ENCODE measurements around the gene TBC1D17.

TBC1D17 gene

GRCh38 chr19:49907745-49908446 is 30.4 kb downstream of the TBC1D17 start:
- Histone ChIP-seq H3K36me3 (ENCODE audit: insufficient read depth, low read length) (peaks cover 26% of the 10 kb centered on the region), H3K9ac (ENCODE audit: low read length) (no peak overlapping the region), H3K4me1 (ENCODE audit: insufficient read depth, low read length) (no peaks in the 10 kb centered on the region), H3K4me3 (ENCODE audit: low read depth in 1 of 2, low read length in 2 of 2) (no peak overlapping the region), H3K9me3 (ENCODE audit: low read length) (no peaks in the 10 kb centered on the region), H3K27ac (ENCODE audit: low read depth, low read length) (no peak overlapping the region), H3K27me3 (ENCODE audit: control insufficient read depth in 1 of 2, insufficient read depth in 2 of 2, low read length in 2 of 2) (no peaks in the 10 kb centered on the region)

DNA sequence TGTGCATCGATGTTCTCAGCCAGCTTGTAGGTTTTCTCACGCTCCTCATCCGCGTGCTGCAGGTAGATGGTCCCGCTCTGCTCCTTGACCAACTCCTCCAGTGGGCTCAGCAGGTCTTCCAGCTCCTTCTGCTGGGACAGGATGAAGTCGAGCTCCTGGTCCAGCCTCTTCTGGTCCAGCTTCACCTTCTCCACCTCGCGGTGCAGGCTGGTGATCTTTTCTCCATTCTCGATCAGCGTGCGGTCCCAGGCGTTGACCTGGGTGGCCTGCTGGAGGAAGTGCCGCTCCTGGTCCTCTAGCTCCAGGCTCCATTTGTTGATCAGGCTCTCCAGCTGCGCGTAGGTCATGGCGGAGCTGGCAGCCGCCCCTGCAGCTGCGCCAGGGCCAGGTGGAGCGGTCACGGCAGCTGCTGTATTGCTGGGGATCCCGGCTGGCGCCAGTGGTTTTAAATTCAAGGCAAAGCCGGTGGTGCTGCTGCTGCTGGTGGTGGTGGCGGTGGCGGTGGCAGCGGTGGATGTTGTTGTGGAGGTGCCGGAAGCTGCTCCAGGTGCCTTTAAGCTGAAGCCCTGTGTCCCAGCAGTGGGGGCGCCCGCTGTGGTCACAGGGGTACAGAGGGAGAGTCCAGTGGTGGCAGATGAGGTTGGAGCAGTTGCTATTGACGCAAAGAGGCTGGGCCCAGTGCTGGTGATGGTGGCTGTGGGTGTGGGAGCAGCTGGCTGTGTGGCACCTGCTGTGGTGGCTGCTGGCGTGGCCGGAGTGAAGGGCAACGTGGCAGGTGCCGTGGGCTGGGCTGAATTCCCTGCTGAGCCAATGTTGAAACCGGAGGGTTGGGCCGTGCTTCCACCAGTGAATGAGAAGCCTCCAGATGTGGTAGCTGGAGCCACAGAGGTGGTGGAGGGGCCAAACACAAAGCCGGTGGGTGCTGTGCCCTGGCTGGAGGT is 31.2 kb downstream of the TBC1D17 start:
- H3K27me3 ChIP-seq (ENCODE audit: control insufficient read depth in 1 of 2, insufficient read depth in 2 of 2, low read length in 2 of 2) = no peaks in the 10 kb centered on the region
- H3K27ac ChIP-seq (ENCODE audit: low read depth, low read length) = no peak overlapping the region
- H3K9me3 ChIP-seq (ENCODE audit: low read length) = no peaks in the 10 kb centered on the region
- no peak overlapping the region for H3K4me3 ChIP-seq (ENCODE audit: low read depth in 1 of 2, low read length in 2 of 2)
- peaks cover 33% of the 10 kb centered on the region for H3K36me3 ChIP-seq (ENCODE audit: insufficient read depth, low read length)
- no peaks in the 10 kb centered on the region for H3K4me1 ChIP-seq (ENCODE audit: insufficient read depth, low read length)
- no peak overlapping the region for H3K9ac ChIP-seq (ENCODE audit: low read length)

DNA sequence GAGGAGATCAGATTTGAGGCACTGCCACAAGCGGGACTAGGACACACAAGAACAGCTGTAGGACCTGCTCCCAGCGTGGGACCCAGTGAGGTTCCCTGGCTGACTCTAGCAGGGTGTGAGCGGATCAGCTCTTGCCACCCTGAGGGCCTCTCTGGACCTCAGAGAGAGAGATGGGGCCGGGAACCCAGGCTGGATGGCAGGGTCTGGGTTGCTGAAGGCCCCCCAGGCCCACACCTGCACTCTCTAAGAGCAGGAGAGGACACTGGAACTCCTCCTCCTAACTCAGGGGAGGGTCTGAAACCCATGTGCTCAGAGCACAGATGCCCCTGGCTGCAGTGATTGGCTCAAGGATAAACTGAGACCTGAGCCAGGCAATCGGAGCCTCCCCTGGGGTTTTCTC is 32.7 kb downstream of the TBC1D17 start:
- H3K27ac ChIP-seq (ENCODE audit: low read depth, low read length) = no peak overlapping the region

DNA sequence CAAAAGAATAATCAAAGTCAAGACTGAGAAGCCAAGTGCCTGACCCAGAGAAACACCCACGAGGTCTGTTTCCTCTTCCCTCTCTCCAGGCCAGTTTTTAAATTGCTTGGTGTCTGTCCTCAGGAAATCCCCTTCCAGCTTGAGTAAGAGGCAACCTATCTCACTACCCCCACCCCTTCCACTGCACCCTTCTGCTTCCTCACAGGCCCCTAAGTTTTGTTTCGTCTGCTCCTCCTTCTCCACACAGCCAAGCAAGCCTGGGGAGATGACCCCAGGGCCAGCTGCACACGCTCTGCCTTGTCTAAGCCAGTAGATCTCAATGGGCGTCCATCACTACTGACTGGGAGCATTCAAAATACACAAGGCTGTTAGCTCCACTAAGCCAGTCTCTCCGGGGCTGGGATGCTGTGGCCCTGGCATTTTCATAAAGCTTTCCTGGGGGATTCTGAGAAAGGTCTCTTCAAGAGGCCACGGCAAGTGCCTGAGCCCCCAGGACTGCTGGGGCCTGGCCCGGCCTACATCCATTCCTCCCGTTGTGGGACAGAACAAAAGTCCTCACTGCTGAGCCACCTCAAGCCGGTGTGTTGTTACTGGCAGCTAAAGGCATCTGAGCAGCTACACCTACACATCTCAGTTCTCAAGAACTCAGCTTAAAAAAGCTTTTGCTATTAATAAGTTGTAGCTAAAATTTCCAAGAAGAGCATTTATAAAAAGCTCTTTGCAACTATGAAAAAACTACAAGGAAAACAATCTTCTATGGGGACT is 34.1 kb downstream of the TBC1D17 start:
- H3K4me3 ChIP-seq (ENCODE audit: low read depth in 1 of 2, low read length in 2 of 2) = no peak overlapping the region
- no peaks in the 10 kb centered on the region for H3K27me3 ChIP-seq (ENCODE audit: control insufficient read depth in 1 of 2, insufficient read depth in 2 of 2, low read length in 2 of 2)
- H3K9ac ChIP-seq (ENCODE audit: low read length) = no peak overlapping the region
- no peak overlapping the region for H3K27ac ChIP-seq (ENCODE audit: low read depth, low read length)
- no peaks in the 10 kb centered on the region for H3K4me1 ChIP-seq (ENCODE audit: insufficient read depth, low read length)
- H3K9me3 ChIP-seq (ENCODE audit: low read length) = no peaks in the 10 kb centered on the region
- peaks cover 43% of the 10 kb centered on the region for H3K36me3 ChIP-seq (ENCODE audit: insufficient read depth, low read length)

More for the DNA sequence above, 32.7 kb downstream of the TBC1D17 start:
- Histone ChIP-seq H3K36me3 (ENCODE audit: insufficient read depth, low read length) (peaks cover 43% of the 10 kb centered on the region), H3K27me3 (ENCODE audit: control insufficient read depth in 1 of 2, insufficient read depth in 2 of 2, low read length in 2 of 2) (no peaks in the 10 kb centered on the region), H3K9ac (ENCODE audit: low read length) (no peak overlapping the region), H3K4me1 (ENCODE audit: insufficient read depth, low read length) (no peaks in the 10 kb centered on the region), H3K9me3 (ENCODE audit: low read length) (no peaks in the 10 kb centered on the region), H3K4me3 (ENCODE audit: low read depth in 1 of 2, low read length in 2 of 2) (no peak overlapping the region)

DNA sequence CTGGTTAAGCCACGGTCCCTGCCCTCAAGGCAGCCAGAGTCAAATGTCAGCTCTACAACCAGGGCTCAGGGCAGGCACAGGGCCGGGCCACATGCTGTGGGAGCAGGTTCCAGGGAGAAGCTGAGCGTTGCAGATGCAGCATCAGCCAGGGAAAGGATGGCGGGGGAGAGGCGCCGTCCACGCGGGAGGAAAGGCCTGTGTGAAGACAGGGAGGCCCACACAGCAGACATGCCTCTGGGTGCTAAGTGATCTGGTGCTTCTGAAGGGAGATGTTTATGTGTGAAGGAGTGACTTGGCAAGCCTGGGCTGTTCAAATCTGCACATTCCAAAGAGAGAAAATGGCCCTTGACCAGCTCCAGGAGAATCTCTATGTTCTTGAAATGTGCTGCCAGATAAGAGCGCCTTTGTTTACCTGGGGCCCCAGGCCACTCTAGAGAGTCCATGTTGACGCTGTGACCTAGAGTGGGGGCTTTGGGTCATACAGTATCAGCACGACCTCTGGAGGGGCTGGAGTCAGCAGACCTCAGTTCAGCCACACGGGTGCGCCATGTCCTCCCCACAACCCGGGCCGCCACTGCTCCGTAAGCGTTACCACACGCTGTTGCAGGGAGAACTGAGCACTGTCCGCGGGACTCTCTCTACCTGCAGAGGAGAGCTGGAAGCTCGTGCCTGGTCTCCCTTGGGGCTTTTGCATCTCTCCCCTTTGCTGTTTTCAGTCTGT is 35.6 kb downstream of the TBC1D17 start:
- peaks cover 36% of the 10 kb centered on the region for H3K36me3 ChIP-seq (ENCODE audit: insufficient read depth, low read length)
- no peaks in the 10 kb centered on the region for H3K4me1 ChIP-seq (ENCODE audit: insufficient read depth, low read length)
- no peak overlapping the region for H3K9ac ChIP-seq (ENCODE audit: low read length)
- no peak overlapping the region for H3K4me3 ChIP-seq (ENCODE audit: low read depth in 1 of 2, low read length in 2 of 2)
- no peaks in the 10 kb centered on the region for H3K27me3 ChIP-seq (ENCODE audit: control insufficient read depth in 1 of 2, insufficient read depth in 2 of 2, low read length in 2 of 2)
- no peaks in the 10 kb centered on the region for H3K9me3 ChIP-seq (ENCODE audit: low read length)
- no peak overlapping the region for H3K27ac ChIP-seq (ENCODE audit: low read depth, low read length)

GRCh38 chr19:49913720-49914119 is 36.2 kb downstream of the TBC1D17 start:
- peaks cover 31% of the 10 kb centered on the region for H3K36me3 ChIP-seq (ENCODE audit: insufficient read depth, low read length)
- no peaks in the 10 kb centered on the region for H3K9me3 ChIP-seq (ENCODE audit: low read length)
- H3K27ac ChIP-seq (ENCODE audit: low read depth, low read length) = no peak overlapping the region
- H3K4me3 ChIP-seq (ENCODE audit: low read depth in 1 of 2, low read length in 2 of 2) = no peak overlapping the region
- no peak overlapping the region for H3K9ac ChIP-seq (ENCODE audit: low read length)
- no peaks in the 10 kb centered on the region for H3K4me1 ChIP-seq (ENCODE audit: insufficient read depth, low read length)
- no peaks in the 10 kb centered on the region for H3K27me3 ChIP-seq (ENCODE audit: control insufficient read depth in 1 of 2, insufficient read depth in 2 of 2, low read length in 2 of 2)

DNA sequence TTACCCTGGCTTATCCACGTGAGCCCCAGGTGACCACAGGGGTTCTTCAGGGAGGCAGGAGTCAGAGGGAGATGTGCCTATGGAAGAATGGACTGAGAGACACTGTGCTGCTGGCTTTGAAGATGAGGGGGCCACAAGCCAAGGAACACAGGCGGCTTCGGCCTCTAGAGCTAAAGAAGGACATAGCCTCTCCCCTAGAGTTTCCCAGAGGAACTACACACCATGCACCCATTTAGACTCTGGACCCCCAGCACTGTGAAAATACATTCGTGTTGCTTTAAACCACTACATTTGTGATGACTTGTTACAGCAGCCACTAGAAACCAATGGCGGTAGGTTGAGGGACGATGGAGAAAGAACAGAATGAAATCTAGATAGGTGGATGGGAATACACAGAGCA is 37.8 kb downstream of the TBC1D17 start:
- peaks cover 27% of the 10 kb centered on the region for H3K36me3 ChIP-seq (ENCODE audit: insufficient read depth, low read length)
- H3K9me3 ChIP-seq (ENCODE audit: low read length) = no peaks in the 10 kb centered on the region
- H3K27ac ChIP-seq (ENCODE audit: low read depth, low read length) = no peak overlapping the region
- H3K4me3 ChIP-seq (ENCODE audit: low read depth in 1 of 2, low read length in 2 of 2) = no peak overlapping the region
- no peaks in the 10 kb centered on the region for H3K27me3 ChIP-seq (ENCODE audit: control insufficient read depth in 1 of 2, insufficient read depth in 2 of 2, low read length in 2 of 2)
- no peak overlapping the region for H3K9ac ChIP-seq (ENCODE audit: low read length)
- no peaks in the 10 kb centered on the region for H3K4me1 ChIP-seq (ENCODE audit: insufficient read depth, low read length)

- no peaks in the 10 kb centered on the region for H3K9me3 ChIP-seq (ENCODE audit: low read length)
- H3K4me1 ChIP-seq (ENCODE audit: insufficient read depth, low read length) = no peaks in the 10 kb centered on the region
- H3K9ac ChIP-seq (ENCODE audit: low read length) = no peak overlapping the region
- H3K36me3 ChIP-seq (ENCODE audit: insufficient read depth, low read length) = peaks cover 28% of the 10 kb centered on the region
- no peak overlapping the region for H3K27ac ChIP-seq (ENCODE audit: low read depth, low read length)
- H3K4me3 ChIP-seq (ENCODE audit: low read depth in 1 of 2, low read length in 2 of 2) = no peak overlapping the region
- no peaks in the 10 kb centered on the region for H3K27me3 ChIP-seq (ENCODE audit: control insufficient read depth in 1 of 2, insufficient read depth in 2 of 2, low read length in 2 of 2)
These were observed 39.6 kb downstream of the TBC1D17 start for GRCh38 chr19:49916839-49917733.

- no peak overlapping the region for H3K4me3 ChIP-seq (ENCODE audit: low read depth in 1 of 2, low read length in 2 of 2)
- H3K9ac ChIP-seq (ENCODE audit: low read length) = no peak overlapping the region
- no peaks in the 10 kb centered on the region for H3K27me3 ChIP-seq (ENCODE audit: control insufficient read depth in 1 of 2, insufficient read depth in 2 of 2, low read length in 2 of 2)
- no peaks in the 10 kb centered on the region for H3K9me3 ChIP-seq (ENCODE audit: low read length)
- no peak overlapping the region for H3K27ac ChIP-seq (ENCODE audit: low read depth, low read length)
- H3K4me1 ChIP-seq (ENCODE audit: insufficient read depth, low read length) = no peaks in the 10 kb centered on the region
- H3K36me3 ChIP-seq (ENCODE audit: insufficient read depth, low read length) = peaks cover 35% of the 10 kb centered on the region
These were observed 40.6 kb downstream of the TBC1D17 start for GRCh38 chr19:49918089-49918488.

- H3K27me3 ChIP-seq (ENCODE audit: control insufficient read depth in 1 of 2, insufficient read depth in 2 of 2, low read length in 2 of 2) = no peaks in the 10 kb centered on the region
- H3K4me1 ChIP-seq (ENCODE audit: insufficient read depth, low read length) = peaks cover 4% of the 10 kb centered on the region
- H3K4me3 ChIP-seq (ENCODE audit: low read depth in 1 of 2, low read length in 2 of 2) = no peak overlapping the region
- H3K9me3 ChIP-seq (ENCODE audit: low read length) = no peaks in the 10 kb centered on the region
- H3K36me3 ChIP-seq (ENCODE audit: insufficient read depth, low read length) = peaks cover 37% of the 10 kb centered on the region
- H3K9ac ChIP-seq (ENCODE audit: low read length) = no peak overlapping the region
- H3K27ac ChIP-seq (ENCODE audit: low read depth, low read length) = no peak overlapping the region
These were observed 43.3 kb downstream of the TBC1D17 start for GRCh38 chr19:49920624-49921363.

Measured in muscle layer of colon (tissue), 2 donors.